Fibroblast of mammary gland (primary cell): Measurements from ENCODE around the gene MACROH2A1.
A peak's percentile ranks its signal among the peaks of the same experiment; 100 is the strongest.

Source experiments
- DNase-seq: peaks from one replicate; pipeline ENCODE4 v3.0.0-alpha.2; 2010; ENCODE audit warnings: low read depth
- H3K4me3 ChIP-seq: 2 replicates; pipeline ENCODE4 v1.5.1; 2011; ENCODE audit warnings: low read depth, mild to moderate bottlenecking, low read length, moderate library complexity; ENCODE audit not compliant: control insufficient read depth
- TF ChIP-seq, protein P1 (sequence below): conservative IDR thresholded peaks from 2 replicates; pipeline ENCODE4 v1.5.1; 2011; ENCODE audit warnings: low read depth, low read length, inconsistent platforms; ENCODE audit not compliant: control insufficient read depth, insufficient read depth

MACROH2A1 gene

DNA sequence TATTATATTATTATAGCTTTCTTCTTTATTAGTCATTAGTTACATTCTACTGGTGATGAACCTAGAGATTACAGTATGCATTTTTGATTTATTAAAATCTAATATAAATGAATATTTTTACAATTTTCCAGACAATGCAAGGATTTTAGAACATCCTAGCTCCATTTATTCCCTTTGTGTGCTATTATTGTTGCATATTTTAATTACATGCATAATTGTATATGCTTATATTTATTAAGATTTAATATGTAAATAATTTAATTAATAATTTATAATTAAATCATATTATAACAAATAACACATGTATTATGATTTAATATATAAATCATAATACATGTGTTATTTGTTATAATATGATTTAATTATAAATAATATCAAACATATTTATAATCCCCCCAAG is 23.4 kb upstream of the MACROH2A1 start:
- no peak for DNase-seq
- TF ChIP-seq, protein P1, sequence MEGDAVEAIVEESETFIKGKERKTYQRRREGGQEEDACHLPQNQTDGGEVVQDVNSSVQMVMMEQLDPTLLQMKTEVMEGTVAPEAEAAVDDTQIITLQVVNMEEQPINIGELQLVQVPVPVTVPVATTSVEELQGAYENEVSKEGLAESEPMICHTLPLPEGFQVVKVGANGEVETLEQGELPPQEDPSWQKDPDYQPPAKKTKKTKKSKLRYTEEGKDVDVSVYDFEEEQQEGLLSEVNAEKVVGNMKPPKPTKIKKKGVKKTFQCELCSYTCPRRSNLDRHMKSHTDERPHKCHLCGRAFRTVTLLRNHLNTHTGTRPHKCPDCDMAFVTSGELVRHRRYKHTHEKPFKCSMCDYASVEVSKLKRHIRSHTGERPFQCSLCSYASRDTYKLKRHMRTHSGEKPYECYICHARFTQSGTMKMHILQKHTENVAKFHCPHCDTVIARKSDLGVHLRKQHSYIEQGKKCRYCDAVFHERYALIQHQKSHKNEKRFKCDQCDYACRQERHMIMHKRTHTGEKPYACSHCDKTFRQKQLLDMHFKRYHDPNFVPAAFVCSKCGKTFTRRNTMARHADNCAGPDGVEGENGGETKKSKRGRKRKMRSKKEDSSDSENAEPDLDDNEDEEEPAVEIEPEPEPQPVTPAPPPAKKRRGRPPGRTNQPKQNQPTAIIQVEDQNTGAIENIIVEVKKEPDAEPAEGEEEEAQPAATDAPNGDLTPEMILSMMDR = no peak
- H3K4me3 ChIP-seq = no peak overlapping the region

DNA sequence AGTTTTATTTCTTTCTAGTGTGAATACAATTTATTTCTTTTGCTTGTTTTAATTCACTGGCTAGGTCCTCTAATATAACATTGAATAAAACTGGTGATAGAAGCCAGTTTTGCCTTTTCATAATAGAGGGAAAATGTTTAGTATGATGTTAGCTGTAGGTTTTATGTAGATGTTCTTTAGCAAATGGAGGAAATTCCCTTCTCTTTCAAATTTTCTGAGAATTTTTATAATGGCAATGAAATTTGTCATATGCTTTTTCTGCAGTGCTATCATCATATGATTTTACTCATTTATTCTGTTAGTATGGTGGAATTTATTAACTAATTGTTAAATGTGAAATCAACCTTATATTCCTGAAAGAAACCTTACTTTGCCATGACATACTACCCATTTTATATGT is 18.1 kb upstream of the MACROH2A1 start:
- H3K4me3 ChIP-seq = no peak overlapping the region
- DNase-seq = no peak
- TF ChIP-seq, protein P1 = no peak

DNA sequence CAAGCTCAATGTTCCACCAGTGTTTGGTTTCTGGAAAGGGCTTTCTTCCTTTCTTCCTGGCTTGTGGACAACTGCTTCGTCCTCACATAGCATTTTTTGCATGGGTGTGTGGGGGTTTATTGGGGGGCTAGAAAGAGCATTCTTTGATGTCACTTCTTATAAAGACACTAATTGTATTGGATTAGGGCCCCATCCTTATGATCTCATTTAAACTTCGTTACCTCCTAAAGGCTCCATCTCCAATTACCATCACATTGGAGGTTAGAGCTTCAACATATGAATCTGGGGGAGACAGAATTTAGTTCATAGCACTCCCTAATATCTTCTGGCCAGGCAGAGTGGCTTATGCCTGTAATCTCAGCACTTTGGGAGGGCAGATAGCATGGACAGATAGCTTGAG is 6.1 kb upstream of the MACROH2A1 start:
- H3K4me3 ChIP-seq = no peak overlapping the region
- DNase-seq = no peak
- TF ChIP-seq, protein P1 = no peak

DNA sequence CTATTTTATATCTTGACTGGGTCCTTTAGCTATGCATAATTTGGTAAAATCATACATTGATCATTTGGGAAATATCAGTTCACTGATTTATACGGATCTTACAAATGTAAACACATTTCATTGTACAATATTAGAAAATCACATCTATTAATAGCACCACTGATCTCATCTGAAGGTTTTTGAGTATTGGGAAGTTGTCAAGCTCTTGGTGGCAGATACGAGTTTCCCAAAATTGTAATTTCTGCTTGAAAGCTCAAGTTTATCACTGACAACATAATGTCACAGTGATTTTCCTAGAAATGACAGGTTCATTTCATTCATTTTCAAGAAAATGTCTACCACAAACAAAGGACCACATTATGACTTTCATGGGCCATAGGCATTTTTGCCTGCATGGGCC is 3.0 kb upstream of the MACROH2A1 start:
- no peak for DNase-seq
- TF ChIP-seq, protein P1 = no peak
- H3K4me3 ChIP-seq = no peak overlapping the region

DNA sequence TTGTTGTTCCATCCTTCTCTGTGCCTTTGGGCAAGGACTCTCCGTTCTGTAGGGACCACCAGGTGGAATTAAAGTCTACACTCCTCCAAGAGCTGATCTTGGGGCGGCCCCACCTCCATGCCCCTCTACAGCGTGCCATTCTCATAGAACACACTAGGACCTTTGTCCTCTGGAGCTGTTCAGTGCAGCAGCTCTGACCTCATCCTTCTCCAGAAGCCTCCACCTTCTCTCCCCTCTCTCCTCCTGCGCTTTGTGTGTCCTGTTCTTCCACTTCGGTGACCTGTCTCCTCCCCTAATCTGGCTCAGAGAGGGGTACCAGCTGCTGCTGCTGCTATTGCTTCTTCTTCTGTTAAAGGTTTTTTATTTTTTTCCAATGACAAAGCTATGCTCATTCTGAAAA is 1.8 kb upstream of the MACROH2A1 start:
- no peak for DNase-seq
- H3K4me3 ChIP-seq = no peak overlapping the region
- TF ChIP-seq, protein P1 = no peak

DNA sequence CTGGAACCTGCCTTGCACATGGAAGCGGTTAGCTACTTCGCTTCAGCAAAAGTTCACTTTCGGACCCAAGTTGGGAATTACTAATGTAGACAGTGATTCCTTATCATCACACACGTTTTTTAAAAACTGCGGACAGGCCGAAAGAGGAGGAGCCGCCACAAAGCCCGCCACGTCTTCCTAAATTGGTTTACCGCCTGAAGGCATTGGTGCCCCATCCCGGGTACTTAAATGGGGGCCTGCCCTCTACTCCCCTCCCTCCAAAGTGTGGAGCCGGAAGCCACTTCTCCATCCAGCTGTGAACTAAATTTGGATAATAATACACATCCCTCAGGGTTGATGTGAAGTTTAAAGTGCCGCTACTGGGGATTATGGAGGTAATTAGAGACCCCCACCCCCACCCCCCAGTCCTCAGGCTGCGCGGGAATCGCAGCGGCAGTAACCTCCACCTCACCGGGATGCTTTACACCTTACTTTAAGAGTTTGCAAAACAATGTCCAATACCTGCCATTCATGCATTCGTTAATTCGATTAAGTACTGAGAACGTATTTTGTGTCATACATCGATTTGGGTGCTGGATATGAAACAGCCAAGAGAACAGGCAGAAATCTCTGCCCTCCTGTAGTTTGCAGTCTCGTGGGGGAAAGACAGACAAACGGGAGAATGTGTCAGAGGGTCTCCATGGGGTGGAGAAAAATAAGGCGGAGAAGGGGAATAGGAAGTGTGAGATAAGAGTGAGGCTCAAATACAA is 937 bp upstream of the MACROH2A1 start:
- H3K4me3 ChIP-seq = peak overlapping the region; percentile 64
- TF ChIP-seq, protein P1 = no peak
- DNase-seq = no peak
